BLaER1 treated with 17β-estradiol and CSF1 and Interleukin-3, amounts not matched to agents 10 nM and 100 nM (cell line): ENCODE measurements around the gene FIBP.

Experiments
- H3K27ac ChIP-seq, 11 experiments: shearing (Covaris generic); formaldehyde crosslinking; 2 replicates each; pipeline ENCODE4 v1.8.1; 2022
- H3K27me3 ChIP-seq, 11 experiments: shearing (Covaris generic); formaldehyde crosslinking; 2 replicates each; pipeline ENCODE4 v1.8.1; 2022
- H3K36me3 ChIP-seq, 11 experiments: shearing (Covaris generic); formaldehyde crosslinking; 2 replicates each; pipeline ENCODE4 v1.8.1; 2022
- H3K4me1 ChIP-seq, 10 experiments: shearing (Covaris generic); formaldehyde crosslinking; 2 replicates each; pipeline ENCODE4 v1.8.1; 2022
- H3K4me2 ChIP-seq, 11 experiments: shearing (Covaris generic); formaldehyde crosslinking; 2 replicates each; pipeline ENCODE4 v1.8.1; 2022
- H3K4me3 ChIP-seq, 10 experiments: shearing (Covaris generic); formaldehyde crosslinking; 2 replicates each; pipeline ENCODE4 v1.8.1; 2022
- H3K9ac ChIP-seq, 11 experiments: shearing (Covaris generic); formaldehyde crosslinking; 2 replicates each; pipeline ENCODE4 v1.8.1; 2022
- H3K9me3 ChIP-seq, 11 experiments: shearing (Covaris generic); formaldehyde crosslinking; replicated peaks in 1 of 11; 2 replicates each; pipeline ENCODE4 v1.8.1; 2022
- H4K20me1 ChIP-seq, 11 experiments: shearing (Covaris generic); formaldehyde crosslinking; 2 replicates each; pipeline ENCODE4 v1.8.1; 2022
- Cebpa-rat ChIP-seq, 11 experiments: shearing (Covaris generic); IDR thresholded peaks; 2 replicates each; pipeline ENCODE4 v1.8.1; 2022

The FIBP gene

DNA sequence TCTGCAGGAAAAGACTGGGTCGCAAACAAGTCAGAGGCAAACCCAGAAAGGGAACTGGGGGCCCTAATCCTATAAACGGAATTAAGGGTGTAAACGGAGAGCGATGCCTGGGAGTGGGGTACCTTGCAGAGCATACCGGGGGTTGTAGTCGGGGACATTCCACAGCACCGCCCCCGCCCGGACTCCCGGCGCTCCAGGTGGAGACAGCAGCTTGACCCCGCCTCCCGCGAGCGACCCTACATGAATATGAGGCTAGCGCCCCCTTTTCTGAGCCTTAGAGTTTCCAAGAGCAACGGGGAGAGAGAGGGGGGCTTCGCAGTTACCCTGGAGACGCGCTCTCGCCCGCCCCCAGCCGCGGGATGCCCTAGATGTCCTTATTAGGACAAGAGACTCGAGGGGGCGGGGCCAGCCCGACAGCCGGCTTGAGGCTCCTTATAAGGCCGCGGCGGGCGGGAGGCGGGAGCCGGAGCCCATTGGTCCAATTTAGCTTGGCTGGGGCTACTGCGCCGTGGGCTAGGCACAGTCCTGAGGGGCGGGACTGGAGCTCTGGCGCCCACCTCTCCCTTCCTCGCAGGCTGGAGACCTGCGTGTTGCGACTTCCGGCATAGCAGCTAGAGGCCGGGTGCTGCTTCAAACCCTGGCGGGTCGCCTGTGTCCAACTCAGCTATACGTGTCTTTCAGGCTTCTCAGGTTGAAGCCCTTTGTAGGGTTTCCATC, 29.0 kb downstream of the FIBP start:
- Histone ChIP-seq H3K4me3 (peak overlapping the region; percentile 84 to 99 (median 96)), H3K9me3 (no peaks in the 10 kb centered on the region; a peak in 1 of 22 replicates), H3K4me1 (peaks cover 46 to 61% (median 52%) of the 10 kb centered on the region in 10 experiments), H3K27ac (peak overlapping the region; percentile 87 to 98 (median 91)), H4K20me1 (peaks cover 36 to 72% (median 57%) of the 10 kb centered on the region in 11 experiments), H3K4me2 (peak overlapping the region; percentile 83 to 98 (median 96)), H3K27me3 (no peaks in the 10 kb centered on the region), H3K9ac (peak overlapping the region; percentile 92 to 99 (median 95)), H3K36me3 (peaks cover 50 to 55% (median 53%) of the 10 kb centered on the region in 11 experiments)
- no peak for TF ChIP-seq Cebpa-rat (IDR thresholded peaks at IDR 0.05)

GRCh38 chr11:65858681-65859087, 29.6 kb downstream of the FIBP start:
- no peaks in the 10 kb centered on the region for H3K27me3 ChIP-seq
- peak overlapping the region; percentile 84 to 99 (median 96) for H3K4me3 ChIP-seq
- peak overlapping the region; percentile 92 to 99 (median 95) for H3K9ac ChIP-seq
- H3K4me1 ChIP-seq = peaks cover 46 to 60% (median 53%) of the 10 kb centered on the region in 10 experiments
- TF ChIP-seq Cebpa-rat (IDR thresholded peaks at IDR 0.05) = no peak
- peak overlapping the region; percentile 87 to 98 (median 91); a peak in 19 of 22 replicates for H3K27ac ChIP-seq
- H3K9me3 ChIP-seq = no peaks in the 10 kb centered on the region; a peak in 1 of 22 replicates
- H3K36me3 ChIP-seq = peaks cover 50 to 55% (median 53%) of the 10 kb centered on the region in 11 experiments
- H3K4me2 ChIP-seq = peak overlapping the region; percentile 83 to 98 (median 96)
- peaks cover 42 to 72% (median 57%) of the 10 kb centered on the region in 11 experiments for H4K20me1 ChIP-seq

DNA sequence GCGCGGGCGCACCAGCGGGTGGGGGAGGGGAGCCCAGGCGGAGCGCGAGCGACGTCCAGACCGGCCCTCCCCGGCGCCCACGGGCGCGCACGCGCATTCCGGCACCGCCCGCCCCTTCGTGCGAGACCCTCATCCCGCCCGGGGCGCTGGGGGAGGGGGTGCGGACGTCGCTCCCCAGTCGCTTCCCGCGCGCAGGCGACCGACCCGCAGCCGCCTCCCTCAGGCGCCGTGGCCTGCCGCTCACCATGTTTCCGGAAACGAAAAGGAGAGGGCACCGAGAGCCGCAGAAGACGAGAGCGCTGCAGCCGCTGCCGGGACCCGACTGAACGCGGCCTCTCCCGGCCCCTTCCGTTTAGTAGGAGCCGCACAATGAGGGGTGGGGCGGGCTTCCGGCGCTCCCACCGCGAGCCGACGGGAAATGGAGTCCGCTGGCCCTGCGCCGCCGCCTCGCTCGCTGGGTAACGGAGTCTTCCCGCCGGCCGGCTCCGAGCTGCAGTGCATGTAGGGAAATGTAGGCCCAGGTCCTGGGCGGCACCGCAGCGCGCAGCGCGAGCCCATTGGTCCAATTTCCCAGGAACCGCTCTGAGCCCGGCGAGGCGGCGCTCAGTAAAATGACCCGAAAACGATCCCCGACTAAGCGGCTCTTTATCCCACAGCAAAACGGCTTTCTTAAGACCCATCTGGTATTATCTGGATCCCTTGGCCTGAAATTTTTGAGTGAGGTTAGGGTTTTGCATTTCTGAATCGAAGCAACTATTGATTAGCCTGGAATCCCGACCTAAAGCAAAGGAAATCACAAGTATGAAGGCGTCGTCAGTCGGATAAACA, 30.2 kb downstream of the FIBP start, which contains the start of gene CFL1:
CFL1 (minus strand) TSS at position 328 of the 828 bp plus-strand sequence; CDS start at position 247, 81 bp downstream.
- peaks cover 48 to 72% (median 60%) of the 10 kb centered on the region in 11 experiments for H4K20me1 ChIP-seq
- peak within 1 kb of the TSS; percentile 89 to 98 (median 96) for H3K4me2 ChIP-seq
- peak within 1 kb of the TSS; percentile 84 to 99 (median 96) for H3K4me3 ChIP-seq
- H3K4me1 ChIP-seq = peaks cover 46 to 59% (median 51%) of the 10 kb centered on the region in 10 experiments
- TF ChIP-seq Cebpa-rat (IDR thresholded peaks at IDR 0.05) = no peak
- no peaks in the 10 kb centered on the region; a peak in 1 of 22 replicates for H3K9me3 ChIP-seq
- peak within 1 kb of the TSS; percentile 87 to 98 (median 94) for H3K27ac ChIP-seq
- no peaks in the 10 kb centered on the region for H3K27me3 ChIP-seq
- peaks cover 50 to 55% (median 53%) of the 10 kb centered on the region in 11 experiments for H3K36me3 ChIP-seq
- H3K9ac ChIP-seq = peak within 1 kb of the TSS; percentile 92 to 99 (median 95)

DNA sequence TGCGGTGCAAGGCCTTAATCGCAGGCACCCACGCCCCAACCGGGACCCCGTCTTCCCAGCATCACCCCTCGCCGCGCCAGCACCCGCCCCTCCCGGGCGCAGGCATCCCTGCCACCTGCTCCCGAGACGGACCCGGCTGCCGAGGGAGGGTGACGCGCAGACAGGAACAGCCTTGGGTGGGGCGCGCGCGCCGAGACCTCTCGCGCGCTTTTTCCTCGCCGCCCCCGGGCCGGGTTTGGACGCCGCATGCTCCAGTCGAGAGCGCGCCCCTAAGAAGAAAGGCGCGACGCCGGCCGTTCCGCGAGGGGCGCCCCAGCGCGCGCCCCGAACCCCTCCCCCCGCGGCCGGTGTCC, 30.8 kb downstream of the FIBP start:
- peaks cover 44 to 55% (median 48%) of the 10 kb centered on the region in 10 experiments for H3K4me1 ChIP-seq
- H3K27me3 ChIP-seq = no peaks in the 10 kb centered on the region
- peak overlapping the region; percentile 87 to 98 (median 94) for H3K27ac ChIP-seq
- peaks cover 50 to 55% (median 53%) of the 10 kb centered on the region in 11 experiments for H3K36me3 ChIP-seq
- peak overlapping the region; percentile 92 to 99 (median 95) for H3K9ac ChIP-seq
- no peak for TF ChIP-seq Cebpa-rat (IDR thresholded peaks at IDR 0.05)
- H4K20me1 ChIP-seq = peaks cover 54 to 72% (median 63%) of the 10 kb centered on the region in 11 experiments
- peak overlapping the region; percentile 84 to 99 (median 96) for H3K4me3 ChIP-seq
- H3K9me3 ChIP-seq = peaks cover 0 to 3% (median 0%) of the 10 kb centered on the region in 11 experiments; a peak in 3 of 22 replicates
- peak overlapping the region; percentile 62 to 95 (median 90) for H3K4me2 ChIP-seq

DNA sequence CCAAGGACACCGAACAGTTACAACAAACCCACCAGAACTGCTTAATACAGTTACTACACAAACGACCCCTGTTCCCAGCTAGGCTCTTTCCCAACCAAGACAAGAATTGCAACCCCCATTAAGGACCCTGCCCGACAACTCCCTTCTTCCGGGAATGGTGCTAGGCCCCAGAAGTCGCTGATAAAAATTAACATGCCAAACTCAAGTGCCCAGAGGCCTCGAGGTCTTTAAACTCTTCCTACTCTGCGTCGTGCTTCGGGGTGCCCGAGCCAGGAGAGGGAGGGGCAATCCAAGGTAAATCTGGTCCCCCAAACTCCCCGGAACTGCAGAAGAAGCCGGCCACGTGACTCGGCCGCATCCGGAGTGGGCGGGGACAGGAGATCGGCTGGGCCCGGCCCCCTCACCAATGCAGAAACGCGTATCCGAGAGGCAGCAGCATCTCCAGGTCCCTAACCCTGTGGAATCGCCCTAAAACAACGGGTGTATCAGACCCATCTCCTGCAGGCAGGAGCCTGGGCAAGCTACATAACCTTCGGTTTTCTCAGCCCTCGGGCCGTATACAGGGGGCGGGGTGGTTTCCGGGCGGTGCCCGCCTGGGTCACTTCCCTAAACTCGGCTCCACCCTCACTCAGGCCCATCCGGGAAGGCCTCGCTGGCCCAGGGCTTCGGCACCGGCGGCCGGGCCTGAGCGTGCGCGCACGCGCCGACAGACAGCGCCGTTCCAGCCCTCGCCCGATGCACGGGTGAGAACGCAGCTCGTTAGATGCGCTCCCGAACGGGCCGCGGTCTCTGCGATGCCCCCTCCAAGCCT, 31.4 kb downstream of the FIBP start:
- peak overlapping the region; percentile 84 to 99 (median 96) for H3K4me3 ChIP-seq
- peaks cover 38 to 49% (median 44%) of the 10 kb centered on the region in 10 experiments for H3K4me1 ChIP-seq
- peaks cover 50 to 55% (median 53%) of the 10 kb centered on the region in 11 experiments for H3K36me3 ChIP-seq
- no peaks in the 10 kb centered on the region for H3K27me3 ChIP-seq
- H3K4me2 ChIP-seq = peak overlapping the region; percentile 77 to 95 (median 90)
- peaks cover 0 to 8% (median 0%) of the 10 kb centered on the region in 11 experiments; a peak in 5 of 22 replicates for H3K9me3 ChIP-seq
- peaks cover 59 to 72% (median 64%) of the 10 kb centered on the region in 11 experiments for H4K20me1 ChIP-seq
- H3K27ac ChIP-seq = peak overlapping the region; percentile 87 to 98 (median 94)
- peak overlapping the region; percentile 92 to 99 (median 95) for H3K9ac ChIP-seq
- no peak for TF ChIP-seq Cebpa-rat (IDR thresholded peaks at IDR 0.05)

GRCh38 chr11:65855927-65856363, 32.3 kb downstream of the FIBP start:
- Histone ChIP-seq H3K36me3 (peaks cover 55 to 61% (median 59%) of the 10 kb centered on the region in 11 experiments), H4K20me1 (peaks cover 68 to 72% (median 70%) of the 10 kb centered on the region in 11 experiments), H3K9me3 (peaks cover 0 to 16% (median 0%) of the 10 kb centered on the region in 11 experiments; a peak in 9 of 22 replicates), H3K27ac (peak overlapping the region in 8 of 11 experiments; percentile 87 to 98 (median 92); a peak in 9 of 22 replicates), H3K9ac (peak overlapping the region; percentile 92 to 99 (median 95)), H3K4me1 (peaks cover 30 to 41% (median 35%) of the 10 kb centered on the region in 10 experiments), H3K4me2 (peak overlapping the region; percentile 77 to 95 (median 90)), H3K4me3 (peak overlapping the region; percentile 84 to 99 (median 96)), H3K27me3 (no peaks in the 10 kb centered on the region)
- TF ChIP-seq Cebpa-rat (IDR thresholded peaks at IDR 0.05) = no peak

GRCh38 chr11:65854852-65855837, 33.1 kb downstream of the FIBP start:
- H3K4me2 ChIP-seq = peak overlapping the region; percentile 77 to 95 (median 90)
- no peak for TF ChIP-seq Cebpa-rat (IDR thresholded peaks at IDR 0.05)
- peak overlapping the region in 2 of 11 experiments; percentile 3 to 90; a peak in 1 of 22 replicates for H3K27ac ChIP-seq
- H3K27me3 ChIP-seq = no peaks in the 10 kb centered on the region
- peaks cover 73 to 78% (median 78%) of the 10 kb centered on the region in 11 experiments for H4K20me1 ChIP-seq
- peaks cover 0 to 16% (median 0%) of the 10 kb centered on the region in 11 experiments; a peak in 9 of 22 replicates for H3K9me3 ChIP-seq
- peak overlapping the region; percentile 84 to 99 (median 96); a peak in 19 of 20 replicates for H3K4me3 ChIP-seq
- peak overlapping the region; percentile 92 to 99 (median 95); a peak in 19 of 22 replicates for H3K9ac ChIP-seq
- H3K4me1 ChIP-seq = peaks cover 30 to 41% (median 35%) of the 10 kb centered on the region in 10 experiments
- H3K36me3 ChIP-seq = peaks cover 58 to 65% (median 60%) of the 10 kb centered on the region in 11 experiments
